Mesothelial cell of epicardium (in vitro differentiated cells): Measurements from ENCODE around the gene VEGFB. TPM values are rescaled to one million over a fixed set of nuclear protein-coding genes. Genes with fewer than 3 reads are reported as not detected.
A peak's percentile ranks its signal among the peaks of the same experiment; 100 is the strongest.

Experiments
- DNase-seq, 2 experiments: peaks; one replicate each; pipeline ENCODE4 v3.0.0; 2021; ENCODE audit warnings: low spot score in 2 of 2; ENCODE audit not compliant: unreplicated experiment in 2 of 2
- H3K27ac Mint-ChIP-seq: 2 replicates; pipeline ENCODE4 v1.8.0; 2021; ENCODE audit warnings: mixed read lengths
- H3K27me3 Mint-ChIP-seq: 2 replicates; pipeline ENCODE4 v1.8.0; 2021; ENCODE audit warnings: low read depth, mixed read lengths
- H3K36me3 Mint-ChIP-seq: 2 replicates; pipeline ENCODE4 v1.8.0; 2021; ENCODE audit warnings: mixed read lengths
- H3K4me1 Mint-ChIP-seq: 2 replicates; pipeline ENCODE4 v1.8.0; 2021; ENCODE audit warnings: mixed read lengths
- H3K4me3 Mint-ChIP-seq: 2 replicates; pipeline ENCODE4 v1.8.0; 2021; ENCODE audit warnings: mild to moderate bottlenecking, moderate library complexity, mixed read lengths
- H3K9me3 Mint-ChIP-seq: 2 replicates; pipeline ENCODE4 v1.8.0; 2021; ENCODE audit warnings: mixed read lengths
- total RNA-seq: library from RNA; stranded (reverse); gene quantifications from 3 replicates; pipeline ENCODE4 v1.2.1, GENCODE V29; 2021
- TF ChIP-seq, protein P1 (sequence below): fragments of 200-600 bp; sonication (generic); IDR thresholded peaks from one replicate; pipeline ENCODE4 v1.5.0; 2021; ENCODE audit warnings: antibody characterized with exemption; ENCODE audit not compliant: unreplicated experiment

Gene VEGFB
- total RNA-seq, 1 donor from 2014 or later, result 83.2 TPM

DNA sequence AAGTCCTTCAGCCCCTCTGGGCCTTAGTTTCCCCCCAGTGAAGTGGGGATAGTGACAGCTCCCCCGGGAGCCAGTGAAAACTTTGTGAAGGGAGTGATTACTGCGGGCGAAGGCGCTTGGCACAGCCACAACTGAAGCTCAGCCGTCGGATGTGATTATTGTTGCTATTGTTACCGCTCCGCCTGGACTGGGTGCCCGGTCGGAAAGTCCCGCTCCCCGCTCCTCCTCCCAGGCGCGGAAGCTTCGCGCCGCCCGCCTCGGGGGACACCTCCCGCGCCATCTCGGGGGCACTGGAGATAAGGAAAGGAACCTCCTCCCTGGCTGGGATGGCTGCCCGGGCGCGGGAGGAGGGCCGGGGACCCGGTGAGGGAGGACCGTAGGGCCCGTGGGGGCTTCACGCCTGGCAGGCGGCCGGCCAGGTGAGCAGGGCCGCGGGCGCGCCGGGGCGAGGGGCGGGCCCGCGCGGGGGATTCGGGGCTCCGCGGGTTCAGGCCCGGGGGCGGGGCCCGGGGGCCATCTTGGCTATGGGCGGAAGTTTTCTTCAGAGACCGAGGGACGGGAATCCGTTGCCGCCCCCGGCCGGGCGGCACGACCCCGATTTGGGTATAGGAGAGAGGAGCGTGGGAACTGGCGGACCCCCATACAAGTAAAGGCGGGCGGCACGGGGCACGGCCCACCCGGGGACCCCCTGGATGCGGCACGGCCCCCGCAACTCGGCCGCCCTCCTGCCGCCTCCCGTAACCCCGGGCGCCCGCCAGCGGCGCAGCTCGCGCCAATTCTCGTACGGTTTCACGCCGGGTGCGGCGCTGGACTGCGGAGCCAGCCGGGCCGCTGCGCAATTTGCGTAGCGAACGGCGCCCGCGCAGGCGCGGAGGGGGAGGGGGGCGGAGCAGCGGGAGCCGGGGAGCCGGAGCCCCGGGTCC lies 50.8 kb downstream of the VEGFB start, which contains the start of gene GPR137:
Gene GPR137, plus strand, starts transcription at position 887 of the 923 bp plus-strand sequence. CDS start 677 bp downstream, outside the sequence.
- H3K27me3 Mint-ChIP-seq, result peaks cover 13% of the 10 kb centered on the region
- H3K4me1 Mint-ChIP-seq, result peaks cover 13% of the 10 kb centered on the region
- peak within 1 kb of the TSS; percentile 94 for H3K27ac Mint-ChIP-seq

DNA sequence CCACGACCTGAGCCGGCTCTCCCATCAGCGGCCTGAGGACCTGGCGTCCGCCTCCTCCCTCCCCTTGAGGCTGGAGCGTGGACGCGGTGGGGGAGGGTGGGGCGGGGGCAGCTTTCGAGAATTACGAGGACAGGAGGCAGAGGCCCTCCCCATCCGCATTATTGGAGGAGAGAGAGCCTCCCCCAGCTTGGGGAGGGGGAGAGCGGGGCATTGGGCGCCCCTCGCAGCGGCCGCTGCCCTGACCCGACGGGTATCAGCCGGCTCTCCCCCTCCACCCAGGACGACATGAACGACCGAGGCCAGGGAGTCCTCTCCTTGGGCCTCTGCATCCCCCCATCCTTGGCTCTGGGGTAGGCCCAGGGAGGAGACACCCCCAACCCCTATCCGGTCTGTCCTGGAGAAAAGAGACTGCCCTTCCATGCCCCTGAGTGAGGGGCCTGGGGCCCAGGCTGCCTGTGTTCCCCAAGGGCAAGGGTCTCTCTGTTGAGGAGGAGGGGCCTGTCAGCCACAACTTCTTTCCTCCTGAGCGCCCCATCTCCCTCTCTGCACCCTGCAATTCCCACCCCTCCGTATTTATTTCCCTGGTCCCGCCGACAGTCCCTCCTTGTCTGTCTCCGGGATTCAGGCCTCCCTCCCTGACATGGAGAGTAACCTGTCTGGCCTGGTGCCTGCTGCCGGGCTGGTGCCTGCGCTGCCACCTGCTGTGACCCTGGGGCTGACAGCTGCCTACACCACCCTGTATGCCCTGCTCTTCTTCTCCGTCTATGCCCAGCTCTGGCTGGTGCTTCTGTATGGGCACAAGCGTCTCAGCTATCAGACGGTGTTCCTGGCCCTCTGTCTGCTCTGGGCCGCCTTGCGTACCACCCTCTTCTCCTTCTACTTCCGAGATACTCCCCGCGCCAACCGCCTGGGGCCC lies 51.8 kb downstream of the VEGFB start:
- peaks cover 17% of the 10 kb centered on the region for H3K4me1 Mint-ChIP-seq
- peak overlapping the region; percentile 73 for H3K27ac Mint-ChIP-seq

More for the DNA sequence above, 50.8 kb downstream of the VEGFB start, which contains the start of gene GPR137:
- Mint-ChIP-seq H3K36me3 (peaks cover 16% of the 10 kb centered on the region), H3K9me3 (no peaks in the 10 kb centered on the region), H3K4me3 (peak within 1 kb of the TSS; percentile 82)
- DNase-seq, result peak; percentile 83 to 97
- TF ChIP-seq, protein P1, sequence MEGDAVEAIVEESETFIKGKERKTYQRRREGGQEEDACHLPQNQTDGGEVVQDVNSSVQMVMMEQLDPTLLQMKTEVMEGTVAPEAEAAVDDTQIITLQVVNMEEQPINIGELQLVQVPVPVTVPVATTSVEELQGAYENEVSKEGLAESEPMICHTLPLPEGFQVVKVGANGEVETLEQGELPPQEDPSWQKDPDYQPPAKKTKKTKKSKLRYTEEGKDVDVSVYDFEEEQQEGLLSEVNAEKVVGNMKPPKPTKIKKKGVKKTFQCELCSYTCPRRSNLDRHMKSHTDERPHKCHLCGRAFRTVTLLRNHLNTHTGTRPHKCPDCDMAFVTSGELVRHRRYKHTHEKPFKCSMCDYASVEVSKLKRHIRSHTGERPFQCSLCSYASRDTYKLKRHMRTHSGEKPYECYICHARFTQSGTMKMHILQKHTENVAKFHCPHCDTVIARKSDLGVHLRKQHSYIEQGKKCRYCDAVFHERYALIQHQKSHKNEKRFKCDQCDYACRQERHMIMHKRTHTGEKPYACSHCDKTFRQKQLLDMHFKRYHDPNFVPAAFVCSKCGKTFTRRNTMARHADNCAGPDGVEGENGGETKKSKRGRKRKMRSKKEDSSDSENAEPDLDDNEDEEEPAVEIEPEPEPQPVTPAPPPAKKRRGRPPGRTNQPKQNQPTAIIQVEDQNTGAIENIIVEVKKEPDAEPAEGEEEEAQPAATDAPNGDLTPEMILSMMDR, result no peak

DNA sequence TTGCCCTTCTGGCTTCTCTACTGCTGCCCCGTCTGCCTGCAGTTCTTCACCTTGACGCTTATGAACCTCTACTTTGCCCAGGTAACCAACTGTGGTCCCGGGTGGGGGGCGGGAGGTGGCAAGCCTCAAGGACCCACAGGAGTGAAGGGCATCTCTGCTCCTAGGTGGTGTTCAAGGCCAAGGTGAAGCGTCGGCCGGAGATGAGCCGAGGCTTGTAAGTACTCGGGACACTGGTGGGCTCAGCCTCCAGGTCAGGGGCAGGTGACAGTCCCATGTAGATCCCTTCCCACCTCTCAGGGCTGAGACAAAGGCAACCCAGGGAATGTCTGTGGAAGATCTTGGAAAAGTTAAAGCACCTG lies 52.4 kb downstream of the VEGFB start:
- peaks cover 24% of the 10 kb centered on the region for H3K27me3 Mint-ChIP-seq
- TF ChIP-seq, protein P1, result no peak
- no peaks in the 10 kb centered on the region for H3K9me3 Mint-ChIP-seq
- H3K27ac Mint-ChIP-seq, result peak overlapping the region; percentile 73
- H3K4me1 Mint-ChIP-seq, result peaks cover 17% of the 10 kb centered on the region
- H3K4me3 Mint-ChIP-seq, result peak overlapping the region; percentile 72
- no peak for DNase-seq
- peaks cover 11% of the 10 kb centered on the region for H3K36me3 Mint-ChIP-seq

More for the DNA sequence above, 51.8 kb downstream of the VEGFB start:
- DNase-seq, result no peak
- peak overlapping the region; percentile 72 for H3K4me3 Mint-ChIP-seq
- H3K36me3 Mint-ChIP-seq, result peaks cover 14% of the 10 kb centered on the region
- TF ChIP-seq, protein P1, result no peak
- no peaks in the 10 kb centered on the region for H3K9me3 Mint-ChIP-seq
- peaks cover 22% of the 10 kb centered on the region for H3K27me3 Mint-ChIP-seq

DNA sequence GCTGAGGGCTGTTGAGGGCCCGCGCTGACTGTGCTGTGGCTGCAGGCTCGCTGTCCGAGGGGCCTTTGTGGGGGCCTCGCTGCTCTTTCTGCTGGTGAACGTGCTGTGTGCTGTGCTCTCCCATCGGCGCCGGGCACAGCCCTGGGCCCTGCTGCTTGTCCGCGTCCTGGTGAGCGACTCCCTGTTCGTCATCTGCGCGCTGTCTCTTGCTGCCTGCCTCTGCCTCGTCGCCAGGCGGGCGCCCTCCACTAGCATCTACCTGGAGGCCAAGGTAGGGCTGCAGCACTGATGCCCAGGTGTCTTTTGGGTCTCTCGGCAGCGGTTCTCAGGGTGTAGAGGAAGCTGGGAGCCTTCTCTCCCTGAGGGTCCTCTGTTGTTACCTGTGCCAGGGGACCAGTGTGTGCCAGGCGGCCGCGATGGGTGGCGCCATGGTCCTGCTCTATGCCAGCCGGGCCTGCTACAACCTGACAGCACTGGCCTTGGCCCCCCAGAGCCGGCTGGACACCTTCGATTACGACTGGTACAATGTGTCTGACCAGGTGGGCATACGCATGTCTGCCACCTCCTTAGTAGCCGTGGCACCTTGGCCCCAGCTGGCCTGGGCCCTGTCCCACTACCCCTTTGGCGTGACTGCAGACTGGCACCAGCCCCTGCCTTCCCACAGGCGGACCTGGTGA lies 53.4 kb downstream of the VEGFB start:
- H3K4me3 Mint-ChIP-seq, result peak overlapping the region; percentile 45
- H3K36me3 Mint-ChIP-seq, result peaks cover 8% of the 10 kb centered on the region
- no peaks in the 10 kb centered on the region for H3K9me3 Mint-ChIP-seq
- H3K27me3 Mint-ChIP-seq, result peaks cover 30% of the 10 kb centered on the region
- TF ChIP-seq, protein P1, result no peak
- H3K27ac Mint-ChIP-seq, result no peak overlapping the region
- H3K4me1 Mint-ChIP-seq, result peaks cover 19% of the 10 kb centered on the region
- DNase-seq, result no peak

DNA sequence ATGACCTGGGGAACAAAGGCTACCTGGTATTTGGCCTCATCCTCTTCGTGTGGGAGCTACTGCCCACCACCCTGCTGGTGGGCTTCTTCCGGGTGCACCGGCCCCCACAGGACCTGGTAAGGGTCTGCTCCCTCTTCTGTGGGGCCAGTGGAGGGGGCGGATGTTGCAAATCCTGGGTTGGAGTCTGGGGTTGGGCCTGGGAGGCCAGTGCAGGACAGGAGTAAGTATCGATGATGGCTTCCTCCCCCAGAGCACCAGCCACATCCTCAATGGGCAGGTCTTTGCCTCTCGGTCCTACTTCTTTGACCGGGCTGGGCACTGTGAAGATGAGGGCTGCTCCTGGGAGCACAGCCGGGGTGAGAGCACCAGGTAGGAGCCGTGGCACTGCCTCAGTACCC lies 54.0 kb downstream of the VEGFB start:
- Mint-ChIP-seq H3K36me3 (peaks cover 8% of the 10 kb centered on the region), H3K4me3 (no peak overlapping the region), H3K27ac (no peak overlapping the region), H3K4me1 (peaks cover 18% of the 10 kb centered on the region), H3K9me3 (no peaks in the 10 kb centered on the region), H3K27me3 (peaks cover 36% of the 10 kb centered on the region)
- TF ChIP-seq, protein P1, result no peak
- no peak for DNase-seq
